HepG2 (cell line): ENCODE measurements around the gene OR5H2. TPM values are rescaled to one million over a fixed set of nuclear protein-coding genes. Genes with fewer than 3 reads are reported as not detected.

Experiments used
- ATAC-seq: fragments of 200-7000 bp; cut with Tn5 transposase; 3 replicates; pipeline ENCODE4 v1.9.1; 2020; ENCODE audit warnings: mild to moderate bottlenecking, moderate library complexity
- BruUV-seq: library from RNA; stranded (reverse); fragments of 400-500 nt; replicated peaks from 2 replicates; lab custom pipeline; 2021; lab: Mats Ljungman, UMichigan
- CTCF ChIA-PET: fragments of 300-600 bp; formaldehyde crosslinking; extraction: SDS; loops from one replicate; lab custom pipeline; 2021; ENCODE audit warnings: low total read pairs, inconsistent platforms, low intra/inter-chr PET ratio; lab: Yijun Ruan, JAX
- POLR2A ChIA-PET: fragments of 350-600 bp; sonication (Branson Sonifier 250); formaldehyde crosslinking; loops from one replicate; lab custom pipeline; 2020; ENCODE audit warnings: antibody characterized with exemption, inconsistent platforms; lab: Yijun Ruan, JAX
- DNase-seq: peaks from one replicate; pipeline ENCODE4 v3.0.0-alpha.2; 2015; ENCODE audit warnings: low spot score
- FAIRE-seq: peaks from 3 replicates; lab custom pipeline; 2011; peaks lifted over from hg19 to GRCh38; lab: Jason Lieb, UNC
- H2AFZ ChIP-seq: one replicate; pipeline ENCODE4 v1.6.1; 2011; ENCODE audit warnings: low read length, inconsistent platforms
- H3K27ac ChIP-seq: fragments of 300-600 bp; 3 replicates; pipeline ENCODE4 v1.8.0; 2011; ENCODE audit warnings: mixed run types, mild to moderate bottlenecking, mixed read lengths, low read length, inconsistent platforms; ENCODE audit not compliant: insufficient read depth; ENCODE audit errors: extremely low read length
- H3K27me3 ChIP-seq, 2 experiments: fragments of 200-600 bp in 1 of 2; 2 replicates in 1 of 2; 3 replicates in 1 of 2; pipeline versions ENCODE4 v1.6.0 to v1.8.0; 2011; ENCODE audit warnings: low read length in 2 of 2, mild to moderate bottlenecking in 2 of 2, moderate library complexity in 2 of 2, inconsistent platforms in 1 of 2; ENCODE audit not compliant: insufficient read depth in 2 of 2, control insufficient read depth in 1 of 2
- H3K36me3 ChIP-seq, 2 experiments: fragments of 200-600 bp in 1 of 2; replicated peaks in 1 of 2; 2 replicates in 1 of 2; 3 replicates in 1 of 2; pipeline versions ENCODE4 v1.5.1 to v1.8.0; 2011; ENCODE audit warnings: low read length in 2 of 2, inconsistent platforms in 1 of 2; ENCODE audit not compliant: insufficient read depth in 2 of 2, control insufficient read depth in 1 of 2
- H3K4me1 ChIP-seq: 2 replicates; pipeline ENCODE4 v1.5.1; 2012; ENCODE audit warnings: low read length, inconsistent platforms; ENCODE audit not compliant: insufficient read depth
- H3K4me2 ChIP-seq: 2 replicates; pipeline ENCODE4 v1.6.0; 2011; ENCODE audit warnings: low read depth, low read length, inconsistent platforms
- H3K4me3 ChIP-seq, 3 experiments: fragments of 200-600 bp in 1 of 3; sonication (generic), shearing (Covaris generic) in 1 of 3; replicated peaks in 1 of 3; 2 replicates each; pipeline ENCODE4 v1.5.1; 2011 to 2016; ENCODE audit warnings: low read length in 3 of 3, inconsistent platforms in 2 of 3, low read depth in 2 of 3, mild to moderate bottlenecking in 2 of 3, control low read depth in 1 of 3, mixed read lengths in 1 of 3; ENCODE audit not compliant: insufficient read depth in 1 of 3
- H3K79me2 ChIP-seq: one replicate; pipeline ENCODE4 v1.6.1; 2011; ENCODE audit warnings: low read length, inconsistent platforms; ENCODE audit not compliant: insufficient read depth
- H3K9ac ChIP-seq: 2 replicates; pipeline ENCODE4 v1.6.0; 2011; ENCODE audit warnings: mild to moderate bottlenecking, low read depth, low read length, inconsistent platforms; ENCODE audit not compliant: insufficient read depth
- H3K9me3 ChIP-seq: 2 replicates; pipeline ENCODE4 v1.5.1; 2012; ENCODE audit warnings: mild to moderate bottlenecking, low read length
- H4K20me1 ChIP-seq: 2 replicates; pipeline ENCODE4 v1.6.0; 2011; ENCODE audit warnings: inconsistent platforms, mild to moderate bottlenecking, low read length, moderate library complexity; ENCODE audit not compliant: insufficient read depth
- AGO1 ChIP-seq: fragments of 200-400 bp; formaldehyde crosslinking; IDR thresholded peaks from 2 replicates; pipeline ENCODE4 v1.6.1; 2017; ENCODE audit warnings: mild to moderate bottlenecking, low read depth, low read length, moderate library complexity; ENCODE audit not compliant: poor library complexity, severe bottlenecking
- ARNT ChIP-seq: fragments of 450-650 bp; IDR thresholded peaks from 2 replicates; pipeline ENCODE4 v1.6.1; 2017
- CEBPB ChIP-seq: IDR thresholded peaks from 2 replicates; pipeline ENCODE4 v1.6.1; 2011; ENCODE audit warnings: low read depth, low read length, improper control_type of control experiment, borderline replicate concordance
- CREB1 ChIP-seq, 2 experiments: fragments of 450-650 bp in 1 of 2; IDR thresholded peaks; 2 replicates each; pipeline ENCODE4 v1.6.1; 2016 to 2017; ENCODE audit warnings: control low read depth in 1 of 2, mild to moderate bottlenecking in 1 of 2, missing compliant biosample characterization in 1 of 2, missing genetic modification characterization in 1 of 2
- GATA4 ChIP-seq: sonication (generic); IDR thresholded peaks from 2 replicates; pipeline ENCODE4 v1.6.1; 2016; ENCODE audit warnings: antibody characterized with exemption, low read depth, borderline replicate concordance
- IRX3 ChIP-seq: sonication (generic); formaldehyde crosslinking; IDR thresholded peaks from 2 replicates; pipeline ENCODE4 v1.8.1; 2023; ENCODE audit warnings: mild to moderate bottlenecking, low read depth, missing genetic modification reagents, borderline replicate concordance
- MLLT10 ChIP-seq: sonication (generic); formaldehyde crosslinking; IDR thresholded peaks from 2 replicates; pipeline ENCODE4 v1.4.0; 2020; ENCODE audit warnings: missing genetic modification reagents
- MTERF4 ChIP-seq: sonication (generic); formaldehyde crosslinking; IDR thresholded peaks from 2 replicates; pipeline ENCODE4 v1.8.0; 2023; ENCODE audit warnings: mild to moderate bottlenecking, missing genetic modification reagents
- MXD4 ChIP-seq: IDR thresholded peaks from 2 replicates; pipeline ENCODE4 v1.6.1; 2016; ENCODE audit warnings: mild to moderate bottlenecking, missing biosample characterization, missing genetic modification reagents
- NAIF1 ChIP-seq: sonication (generic); formaldehyde crosslinking; IDR thresholded peaks from 2 replicates; pipeline ENCODE4 v1.5.0; 2020; ENCODE audit warnings: mild to moderate bottlenecking, missing genetic modification reagents, borderline replicate concordance
- NR3C1 ChIP-seq: sonication (generic); formaldehyde crosslinking; IDR thresholded peaks from 2 replicates; pipeline ENCODE4 v1.4.0; 2020; ENCODE audit warnings: missing genetic modification reagents
- SIX4 ChIP-seq: sonication (generic); formaldehyde crosslinking; IDR thresholded peaks from 2 replicates; pipeline ENCODE4 v1.4.0; 2020; ENCODE audit warnings: missing genetic modification reagents
- SP4 ChIP-seq: sonication (generic); formaldehyde crosslinking; IDR thresholded peaks from 2 replicates; pipeline ENCODE4 v1.8.1; 2023; ENCODE audit warnings: mild to moderate bottlenecking, missing genetic modification reagents
- ZFP36L2 ChIP-seq: sonication (generic); formaldehyde crosslinking; IDR thresholded peaks from 2 replicates; pipeline ENCODE4 v1.4.0; 2020; ENCODE audit warnings: missing genetic modification reagents
- ZNF207 ChIP-seq: fragments of 450-650 bp; IDR thresholded peaks from 2 replicates; pipeline ENCODE4 v1.6.1; 2016; ENCODE audit warnings: antibody characterized with exemption, borderline replicate concordance
- ZNF251 ChIP-seq: sonication (generic); formaldehyde crosslinking; IDR thresholded peaks from 2 replicates; pipeline ENCODE4 v1.9.0; 2021; ENCODE audit warnings: mild to moderate bottlenecking, missing genetic modification reagents
- WGBS: methylation state at CpG from one replicate; pipeline ENCODE4 v1.1.6; 2017; ENCODE audit warnings: low lambda C conversion rate; 5-methylcytosine and 5-hydroxymethylcytosine counted together
- in situ Hi-C: cut with HindIII; loops from 2 replicates; pipeline ENCODE4 v1.10.0; 2017; ENCODE audit warnings: low pct_unique_long_range_greater_than_20kb; ENCODE audit not compliant: extremely low pct_ligation_motif_present
- intact Hi-C: fragments of 100-400 bp; cut with micrococcal nuclease; formaldehyde crosslinking; loops from one replicate; pipeline ENCODE4 v1.10.0; 2022; ENCODE audit not compliant: unreplicated experiment
- polyA plus RNA-seq, 8 experiments: library from polyadenylated mRNA; depleted of rRNA in 3 of 8; stranded (reverse) in 7 of 8; unstranded in 1 of 8; fragments of >200 nt; fragmentation: Illumina TruSeq in 4 of 8; extraction: Trizol in 4 of 8; gene quantifications; 2 replicates each; pipeline versions ENCODE4 v1.2.1 to v1.2.3, GENCODE V29; 2011 to 2016; ENCODE audit warnings: low read depth in 4 of 8, missing spikeins in 1 of 8, mixed read lengths in 1 of 8; ENCODE audit not compliant: insufficient read depth in 1 of 8
- total RNA-seq, 5 experiments: library from RNA; depleted of rRNA; stranded (reverse); fragments of >200 nt; fragmentation: Illumina TruSeq; extraction: Trizol; gene quantifications; 2 replicates each; pipeline ENCODE4 v1.2.3, GENCODE V29; 2016; ENCODE audit warnings: low read depth in 1 of 5
- TF ChIP-seq, protein P1 (sequence below): sonication (generic); formaldehyde crosslinking; IDR thresholded peaks from 2 replicates; pipeline ENCODE4 v1.4.0; 2020; ENCODE audit warnings: missing genetic modification reagents, borderline replicate concordance
- TF ChIP-seq, protein P2 (sequence below): sonication (generic); formaldehyde crosslinking; IDR thresholded peaks from 2 replicates; pipeline ENCODE4 v1.5.1; 2020; ENCODE audit warnings: mild to moderate bottlenecking, moderate library complexity, missing genetic modification reagents

Gene OR5H2
- total and polyA plus RNA-seq, 2 of the 13 experiments (the other 11 are each of a cell fraction or from before 2014, with no cell fraction given): not detected

DNA sequence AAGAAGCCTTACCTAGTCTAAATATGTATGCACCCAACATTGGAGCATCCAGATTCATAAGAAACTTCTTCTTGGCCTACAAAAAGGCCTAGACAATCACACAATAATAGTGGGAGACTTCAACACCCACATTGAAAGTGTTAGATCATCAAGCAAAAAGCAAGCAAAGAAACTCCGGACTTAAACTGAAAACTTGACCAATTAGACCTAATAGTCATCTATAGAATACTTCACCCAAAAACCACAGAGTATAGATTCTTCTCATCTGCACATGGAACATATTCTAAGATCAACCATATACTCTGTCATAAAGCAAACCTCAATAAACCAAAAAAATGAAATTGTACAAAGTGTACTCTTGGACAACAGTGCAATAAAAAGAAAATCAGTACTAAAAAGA, 49.0 kb downstream of the OR5H2 start:
- in situ Hi-C loops: loop anchor here (25.0 kb wide), 1 partner anchor 544 kb away; no protein-coding TSS in a partner anchor
- Histone ChIP-seq H3K36me3 (no peaks in the 10 kb centered on the region), H2AFZ (no peak overlapping the region), H3K4me1 (no peaks in the 10 kb centered on the region), H3K4me2 (no peak overlapping the region), H3K4me3 (no peak overlapping the region), H4K20me1 (no peaks in the 10 kb centered on the region), H3K27me3 (no peaks in the 10 kb centered on the region), H3K9ac (no peak overlapping the region), H3K27ac (no peak overlapping the region), H3K9me3 (no peaks in the 10 kb centered on the region), H3K79me2 (no peaks in the 10 kb centered on the region)
- CTCF ChIA-PET: interaction anchor here (5.3 kb wide), 1 partner anchor 292 kb away, joined by 104 read pairs; no protein-coding TSS in a partner anchor
- no peak for DNase-seq
- POLR2A ChIA-PET: no interaction called here
- TF ChIP-seq ZFP36L2 (CRISPR knock-in tag) (no peak), GATA4 (no peak), MXD4 (no peak), MLLT10 (CRISPR knock-in tag) (no peak), NAIF1 (CRISPR knock-in tag) (no peak), ZNF207 (no peak), CREB1 (IDR thresholded peaks at IDR 0.05) (no peak), CREB1 (CRISPR knock-in tag; IDR thresholded peaks at IDR 0.05) (no peak), IRX3 (CRISPR knock-in tag) (no peak), SIX4 (CRISPR knock-in tag) (no peak), CEBPB (no peak), ARNT (no peak), AGO1 (no peak), SP4 (CRISPR knock-in tag) (no peak), ZNF251 (no peak), MTERF4 (CRISPR knock-in tag) (no peak), NR3C1 (CRISPR knock-in tag) (no peak)
- TF ChIP-seq, protein P1, sequence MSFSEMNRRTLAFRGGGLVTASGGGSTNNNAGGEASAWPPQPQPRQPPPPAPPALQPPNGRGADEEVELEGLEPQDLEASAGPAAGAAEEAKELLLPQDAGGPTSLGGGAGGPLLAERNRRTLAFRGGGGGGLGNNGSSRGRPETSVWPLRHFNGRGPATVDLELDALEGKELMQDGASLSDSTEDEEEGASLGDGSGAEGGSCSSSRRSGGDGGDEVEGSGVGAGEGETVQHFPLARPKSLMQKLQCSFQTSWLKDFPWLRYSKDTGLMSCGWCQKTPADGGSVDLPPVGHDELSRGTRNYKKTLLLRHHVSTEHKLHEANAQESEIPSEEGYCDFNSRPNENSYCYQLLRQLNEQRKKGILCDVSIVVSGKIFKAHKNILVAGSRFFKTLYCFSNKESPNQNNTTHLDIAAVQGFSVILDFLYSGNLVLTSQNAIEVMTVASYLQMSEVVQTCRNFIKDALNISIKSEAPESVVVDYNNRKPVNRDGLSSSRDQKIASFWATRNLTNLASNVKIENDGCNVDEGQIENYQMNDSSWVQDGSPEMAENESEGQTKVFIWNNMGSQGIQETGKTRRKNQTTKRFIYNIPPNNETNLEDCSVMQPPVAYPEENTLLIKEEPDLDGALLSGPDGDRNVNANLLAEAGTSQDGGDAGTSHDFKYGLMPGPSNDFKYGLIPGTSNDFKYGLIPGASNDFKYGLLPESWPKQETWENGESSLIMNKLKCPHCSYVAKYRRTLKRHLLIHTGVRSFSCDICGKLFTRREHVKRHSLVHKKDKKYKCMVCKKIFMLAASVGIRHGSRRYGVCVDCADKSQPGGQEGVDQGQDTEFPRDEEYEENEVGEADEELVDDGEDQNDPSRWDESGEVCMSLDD: no peak
- TF ChIP-seq, protein P2, sequence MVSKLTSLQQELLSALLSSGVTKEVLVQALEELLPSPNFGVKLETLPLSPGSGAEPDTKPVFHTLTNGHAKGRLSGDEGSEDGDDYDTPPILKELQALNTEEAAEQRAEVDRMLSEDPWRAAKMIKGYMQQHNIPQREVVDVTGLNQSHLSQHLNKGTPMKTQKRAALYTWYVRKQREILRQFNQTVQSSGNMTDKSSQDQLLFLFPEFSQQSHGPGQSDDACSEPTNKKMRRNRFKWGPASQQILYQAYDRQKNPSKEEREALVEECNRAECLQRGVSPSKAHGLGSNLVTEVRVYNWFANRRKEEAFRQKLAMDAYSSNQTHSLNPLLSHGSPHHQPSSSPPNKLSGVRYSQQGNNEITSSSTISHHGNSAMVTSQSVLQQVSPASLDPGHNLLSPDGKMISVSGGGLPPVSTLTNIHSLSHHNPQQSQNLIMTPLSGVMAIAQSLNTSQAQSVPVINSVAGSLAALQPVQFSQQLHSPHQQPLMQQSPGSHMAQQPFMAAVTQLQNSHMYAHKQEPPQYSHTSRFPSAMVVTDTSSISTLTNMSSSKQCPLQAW (CRISPR knock-in tag): no peak
- no peak for FAIRE-seq
- intact Hi-C loops: no loop called here
- no peak for ATAC-seq
- 0% methylated on average over 1 of the region's 1 CpG for WGBS
- BruUV-seq: no TSS peak
